PFSK-1 (cell line): ENCODE measurements around the gene OR2L8.

Source experiments
- FOXP2 ChIP-seq: optimal IDR thresholded peaks from 2 replicates; pipeline ENCODE3; 2011; ENCODE audit warnings: borderline replicate concordance, control low read depth, inconsistent platforms; ENCODE audit not compliant: insufficient read depth; ENCODE audit errors: extremely low read length, extremely low read depth
- POLR2AphosphoS5 ChIP-seq: IDR thresholded peaks from 2 replicates; pipeline ENCODE4 v1.6.1; 2012; ENCODE audit warnings: low read depth, mild to moderate bottlenecking, control low read depth, low read length, moderate library complexity
- SIN3A ChIP-seq: IDR thresholded peaks from 2 replicates; pipeline ENCODE4 v1.6.1; 2012; ENCODE audit warnings: mild to moderate bottlenecking, low read length, moderate library complexity, borderline replicate concordance; ENCODE audit not compliant: insufficient read depth
- TAF1 ChIP-seq: IDR thresholded peaks from 2 replicates; pipeline ENCODE4 v1.6.1; 2012; ENCODE audit warnings: low read length, control low read depth, borderline replicate concordance; ENCODE audit not compliant: insufficient read depth
- TF ChIP-seq, protein P1 (sequence below), 2 experiments: IDR thresholded peaks; 2 replicates each; pipeline versions ENCODE4 v1.6.1 to v1.8.0; 2011 to 2012; ENCODE audit warnings: low read depth in 2 of 2, low read length in 2 of 2, control low read depth in 1 of 2, inconsistent platforms in 1 of 2, mild to moderate bottlenecking in 1 of 2, moderate library complexity in 1 of 2; ENCODE audit not compliant: insufficient read depth in 1 of 2

Gene OR2L8

DNA sequence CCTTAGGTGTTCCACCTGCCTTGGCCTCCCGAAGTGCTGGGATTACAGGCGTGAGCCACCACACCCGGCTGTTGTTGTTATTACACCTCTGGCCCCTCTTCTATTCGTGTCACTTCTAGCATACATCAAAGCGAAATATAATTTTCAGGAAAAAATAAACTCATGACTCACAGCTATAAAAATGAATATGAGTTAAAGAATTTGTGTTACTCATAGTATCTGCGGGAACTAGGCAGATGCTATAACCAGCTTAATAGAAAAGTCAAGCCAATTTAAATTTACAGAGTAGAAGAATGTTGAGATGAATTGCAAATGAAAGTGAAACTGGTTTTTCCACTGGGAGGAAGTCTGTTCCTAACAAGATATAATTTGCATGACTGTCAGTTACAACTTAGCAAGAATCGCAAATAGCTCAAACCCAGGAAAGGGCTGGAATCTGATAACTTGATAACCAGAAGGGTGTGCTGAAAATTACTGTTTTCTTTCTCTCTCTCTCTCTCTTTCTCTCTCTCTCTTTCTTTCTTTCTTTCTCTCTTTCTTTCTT lies 42.1 kb upstream of the OR2L8 start:
- no peak for TF ChIP-seq FOXP2
- TF ChIP-seq TAF1 = no peak
- TF ChIP-seq SIN3A = no peak
- TF ChIP-seq, protein P1, sequence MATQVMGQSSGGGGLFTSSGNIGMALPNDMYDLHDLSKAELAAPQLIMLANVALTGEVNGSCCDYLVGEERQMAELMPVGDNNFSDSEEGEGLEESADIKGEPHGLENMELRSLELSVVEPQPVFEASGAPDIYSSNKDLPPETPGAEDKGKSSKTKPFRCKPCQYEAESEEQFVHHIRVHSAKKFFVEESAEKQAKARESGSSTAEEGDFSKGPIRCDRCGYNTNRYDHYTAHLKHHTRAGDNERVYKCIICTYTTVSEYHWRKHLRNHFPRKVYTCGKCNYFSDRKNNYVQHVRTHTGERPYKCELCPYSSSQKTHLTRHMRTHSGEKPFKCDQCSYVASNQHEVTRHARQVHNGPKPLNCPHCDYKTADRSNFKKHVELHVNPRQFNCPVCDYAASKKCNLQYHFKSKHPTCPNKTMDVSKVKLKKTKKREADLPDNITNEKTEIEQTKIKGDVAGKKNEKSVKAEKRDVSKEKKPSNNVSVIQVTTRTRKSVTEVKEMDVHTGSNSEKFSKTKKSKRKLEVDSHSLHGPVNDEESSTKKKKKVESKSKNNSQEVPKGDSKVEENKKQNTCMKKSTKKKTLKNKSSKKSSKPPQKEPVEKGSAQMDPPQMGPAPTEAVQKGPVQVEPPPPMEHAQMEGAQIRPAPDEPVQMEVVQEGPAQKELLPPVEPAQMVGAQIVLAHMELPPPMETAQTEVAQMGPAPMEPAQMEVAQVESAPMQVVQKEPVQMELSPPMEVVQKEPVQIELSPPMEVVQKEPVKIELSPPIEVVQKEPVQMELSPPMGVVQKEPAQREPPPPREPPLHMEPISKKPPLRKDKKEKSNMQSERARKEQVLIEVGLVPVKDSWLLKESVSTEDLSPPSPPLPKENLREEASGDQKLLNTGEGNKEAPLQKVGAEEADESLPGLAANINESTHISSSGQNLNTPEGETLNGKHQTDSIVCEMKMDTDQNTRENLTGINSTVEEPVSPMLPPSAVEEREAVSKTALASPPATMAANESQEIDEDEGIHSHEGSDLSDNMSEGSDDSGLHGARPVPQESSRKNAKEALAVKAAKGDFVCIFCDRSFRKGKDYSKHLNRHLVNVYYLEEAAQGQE (IDR thresholded peaks at IDR 0.05; ENCODE audit: insufficient read depth in 1 of 2, low read depth in 2 of 2, low read length in 2 of 2) = no peak
- no peak for TF ChIP-seq POLR2AphosphoS5

DNA sequence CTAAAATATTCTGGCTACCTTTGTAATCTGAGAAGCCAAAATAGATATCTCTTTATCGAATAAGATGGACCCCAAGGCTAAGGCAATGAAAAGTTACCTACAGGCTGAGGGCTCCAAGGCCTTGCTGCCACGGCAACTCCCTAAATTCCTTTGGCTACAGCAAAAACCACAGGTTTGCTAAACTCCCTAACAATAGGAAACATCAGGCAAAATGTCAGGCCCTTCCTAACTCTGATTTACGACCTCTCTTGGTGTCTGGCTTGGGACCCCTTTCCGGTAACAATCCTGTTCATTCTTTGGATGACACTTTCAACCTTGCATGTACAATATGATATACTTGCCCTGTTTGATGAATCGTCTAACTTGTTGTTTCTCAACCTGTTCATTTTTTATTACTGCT lies 39.9 kb upstream of the OR2L8 start:
- TF ChIP-seq, protein P1 (IDR thresholded peaks at IDR 0.05; ENCODE audit: insufficient read depth in 1 of 2, low read depth in 2 of 2, low read length in 2 of 2) = no peak
- TF ChIP-seq SIN3A (no peak), POLR2AphosphoS5 (no peak), FOXP2 (no peak), TAF1 (no peak)

DNA sequence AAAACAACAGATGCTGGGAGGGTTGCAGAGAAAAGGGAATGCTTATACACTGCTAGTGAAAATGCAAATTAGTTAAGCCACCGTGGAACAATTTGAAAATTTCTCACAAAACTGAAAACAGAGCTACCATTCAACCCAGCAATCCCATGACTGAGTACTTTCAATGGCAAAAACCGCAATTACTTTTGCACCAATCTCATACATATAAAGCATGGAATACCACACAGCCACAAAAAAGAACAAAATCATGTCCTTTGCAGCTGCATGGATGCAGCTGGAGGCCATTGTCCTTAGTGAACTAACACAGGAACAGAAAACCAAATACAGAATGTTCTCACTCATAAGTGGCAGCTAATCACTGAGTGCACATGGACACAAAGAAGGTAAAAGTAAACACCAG lies 34.9 kb upstream of the OR2L8 start:
- TF ChIP-seq SIN3A (no peak), FOXP2 (no peak), POLR2AphosphoS5 (no peak), TAF1 (no peak)
- TF ChIP-seq, protein P1 (IDR thresholded peaks at IDR 0.05; ENCODE audit: insufficient read depth in 1 of 2, low read depth in 2 of 2, low read length in 2 of 2) = no peak

DNA sequence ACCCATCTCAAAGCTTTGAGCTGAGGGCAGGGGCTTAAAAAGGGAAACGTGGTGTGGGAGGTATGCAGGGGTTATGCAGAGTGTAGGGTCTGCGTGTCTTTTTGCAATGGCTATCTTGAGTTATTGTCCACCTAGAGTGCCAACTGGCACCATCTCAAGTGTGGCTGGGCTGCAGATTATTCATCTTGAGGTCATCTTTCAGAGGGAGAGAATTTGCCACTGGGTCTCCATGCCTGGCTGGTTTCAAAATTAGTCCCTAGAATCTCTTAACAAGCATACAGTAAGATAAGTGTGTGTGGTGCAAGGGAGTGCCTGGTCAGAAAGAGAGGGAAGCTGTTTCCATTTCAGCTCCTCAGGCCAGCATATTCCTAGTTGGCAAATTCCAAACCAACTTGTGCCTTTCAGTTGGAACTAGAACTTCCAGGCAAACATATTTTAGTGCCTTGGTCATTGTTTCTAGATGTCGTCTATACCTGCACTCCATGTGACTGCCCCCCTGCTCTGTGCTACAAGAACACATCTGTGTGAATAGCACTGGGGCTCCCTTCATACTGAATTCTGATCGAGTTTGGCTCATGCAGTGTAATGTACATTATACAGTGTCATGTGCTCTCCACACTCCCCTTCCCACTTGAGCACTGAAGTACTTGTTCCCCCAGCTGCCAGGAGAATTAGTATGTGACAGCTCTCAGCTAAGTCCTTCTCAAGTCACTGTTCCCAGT lies 33.6 kb upstream of the OR2L8 start:
- TF ChIP-seq, protein P1 (IDR thresholded peaks at IDR 0.05; ENCODE audit: insufficient read depth in 1 of 2, low read depth in 2 of 2, low read length in 2 of 2) = no peak
- TF ChIP-seq POLR2AphosphoS5 (no peak), FOXP2 (no peak), TAF1 (no peak), SIN3A (no peak)

DNA sequence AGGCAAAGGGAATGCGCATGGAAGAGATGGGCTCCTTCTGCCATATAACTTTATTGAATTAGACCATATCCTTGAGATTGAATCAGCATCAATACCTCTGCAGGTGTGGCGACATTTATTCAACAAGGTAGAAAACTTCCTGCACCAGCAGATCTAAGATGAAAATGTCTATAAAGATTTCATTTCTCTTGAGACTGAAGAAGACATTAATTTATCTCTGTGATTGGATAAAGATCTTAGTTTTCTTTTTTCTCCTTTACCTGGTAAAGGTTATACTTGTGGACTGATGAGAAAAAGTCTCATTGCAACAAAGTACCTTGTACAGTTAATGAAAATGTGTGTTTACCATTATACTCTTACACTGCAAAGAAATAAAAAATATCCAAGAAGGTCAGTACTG lies 28.7 kb upstream of the OR2L8 start, which contains the start of gene OR2T8:
TSS of gene OR2T8 (plus strand) at position 301 of the 400 bp plus-strand sequence. CDS start 766 bp downstream, outside the sequence.
- TF ChIP-seq TAF1 = no peak
- no peak for TF ChIP-seq FOXP2
- TF ChIP-seq, protein P1 (IDR thresholded peaks at IDR 0.05; ENCODE audit: insufficient read depth in 1 of 2, low read depth in 2 of 2, low read length in 2 of 2) = no peak
